Measurements from ENCODE around the gene GREB1L.

Gene GREB1L

DNA sequence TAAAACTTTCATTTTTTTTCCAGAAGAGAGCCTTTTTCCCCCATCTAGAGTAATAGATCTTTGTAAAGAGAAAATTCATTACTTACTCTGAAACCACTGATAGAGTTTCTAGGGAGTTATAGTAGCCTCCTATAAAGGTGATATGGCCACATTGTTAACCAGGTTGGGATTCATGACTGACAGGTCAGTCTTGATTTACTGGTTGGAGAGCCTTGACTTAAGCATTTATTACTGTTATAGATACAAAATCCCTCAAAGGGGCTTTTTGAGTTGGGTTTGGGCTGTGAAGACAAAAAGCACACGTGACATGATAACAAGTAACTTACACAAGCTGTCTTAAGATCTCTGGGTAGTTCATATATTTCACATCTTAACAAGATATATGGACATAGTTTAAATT, 141.0 kb downstream of the GREB1L start:
- no peak for DNase-seq

DNA sequence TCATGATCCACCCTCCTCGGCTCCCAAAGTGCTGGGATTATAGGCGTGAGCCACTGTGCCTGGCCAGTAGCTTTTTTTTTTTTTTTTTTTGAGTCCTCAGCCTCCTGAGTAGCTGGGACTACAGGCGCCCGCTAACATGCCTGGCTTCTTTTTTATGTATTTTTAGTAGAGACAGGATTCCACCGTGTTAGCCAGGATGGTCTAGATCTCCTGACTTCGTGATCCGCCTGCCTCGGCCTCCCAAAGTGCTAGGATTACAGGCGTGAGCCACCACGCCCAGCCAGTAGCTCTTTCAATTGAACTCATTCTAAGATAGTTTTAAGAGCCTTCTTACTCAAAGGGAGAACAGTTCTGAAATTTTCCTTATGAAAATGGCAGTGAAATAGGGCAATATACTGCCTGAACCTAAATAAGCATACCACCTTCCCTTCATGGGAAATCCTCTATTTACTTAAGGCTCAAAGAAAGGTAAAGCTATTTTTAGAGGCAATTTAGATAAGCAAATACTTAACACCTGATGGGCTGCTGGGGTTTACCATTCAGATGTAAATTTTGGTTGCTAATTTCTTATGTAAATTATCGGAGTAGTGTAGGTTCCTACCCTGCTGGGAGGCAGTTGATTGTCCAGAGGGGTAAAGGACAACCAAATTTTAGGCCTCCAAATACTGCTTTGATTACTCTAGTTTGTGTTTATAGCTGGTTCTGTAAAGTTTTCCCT, 144.7 kb downstream of the GREB1L start:
- DNase-seq: no peak

DNA sequence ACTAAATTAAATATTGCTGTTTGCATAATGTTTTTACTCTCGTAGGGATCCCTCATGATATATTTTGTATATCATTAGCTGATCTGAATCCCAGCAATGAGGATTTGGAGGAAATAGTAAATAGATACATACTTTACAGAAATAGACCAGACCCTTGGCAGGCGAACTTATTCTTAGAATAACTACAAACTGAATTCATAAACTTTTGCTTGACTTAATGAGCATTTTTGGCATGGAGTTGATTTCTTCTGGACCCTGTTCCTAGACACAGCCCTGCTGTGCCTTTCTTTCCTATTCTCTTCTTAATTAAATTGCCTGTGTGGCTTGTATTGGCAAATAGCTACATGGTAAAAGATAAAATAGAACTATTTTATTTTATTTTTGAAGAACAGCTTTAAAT, 145.9 kb downstream of the GREB1L start:
- no peak for DNase-seq

DNA sequence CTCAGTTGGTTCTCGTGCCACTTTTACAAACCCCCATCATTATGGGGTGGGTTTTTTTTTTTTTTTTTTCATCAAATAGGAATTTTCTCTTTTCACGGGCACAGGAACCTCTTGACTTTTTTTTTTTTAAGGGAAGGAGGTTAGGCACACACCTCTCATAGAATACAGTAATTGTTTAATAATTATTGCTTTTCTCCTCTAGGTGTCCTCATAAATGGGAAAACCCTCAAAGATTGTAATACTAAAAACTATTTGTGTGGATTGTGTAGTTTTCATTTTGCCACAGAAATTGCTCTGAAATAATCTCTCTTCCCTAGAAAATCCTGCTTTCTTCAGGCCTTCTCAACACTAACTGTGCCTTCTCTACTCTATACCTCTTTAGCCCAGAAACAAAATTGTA, 147.3 kb downstream of the GREB1L start:
- DNase-seq: no peak

DNA sequence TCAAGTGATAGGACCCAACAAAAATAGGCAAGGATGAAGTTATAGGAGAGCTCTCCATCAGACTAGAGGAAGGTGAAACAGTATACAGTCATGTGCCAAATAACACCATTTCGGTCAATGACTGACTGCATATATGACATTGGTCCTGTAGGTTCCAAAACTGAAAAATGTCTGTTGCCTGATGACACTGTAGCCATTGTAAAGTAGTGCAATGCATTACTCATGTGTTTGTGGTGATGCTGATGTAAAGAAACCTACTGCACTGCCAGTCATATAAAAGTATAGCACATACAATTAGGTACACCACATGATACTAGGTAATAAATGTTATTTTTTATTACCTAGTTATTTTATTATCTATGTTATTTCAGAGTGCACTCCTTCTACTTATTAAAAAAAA, 147.9 kb downstream of the GREB1L start:
- no peak for DNase-seq

DNA sequence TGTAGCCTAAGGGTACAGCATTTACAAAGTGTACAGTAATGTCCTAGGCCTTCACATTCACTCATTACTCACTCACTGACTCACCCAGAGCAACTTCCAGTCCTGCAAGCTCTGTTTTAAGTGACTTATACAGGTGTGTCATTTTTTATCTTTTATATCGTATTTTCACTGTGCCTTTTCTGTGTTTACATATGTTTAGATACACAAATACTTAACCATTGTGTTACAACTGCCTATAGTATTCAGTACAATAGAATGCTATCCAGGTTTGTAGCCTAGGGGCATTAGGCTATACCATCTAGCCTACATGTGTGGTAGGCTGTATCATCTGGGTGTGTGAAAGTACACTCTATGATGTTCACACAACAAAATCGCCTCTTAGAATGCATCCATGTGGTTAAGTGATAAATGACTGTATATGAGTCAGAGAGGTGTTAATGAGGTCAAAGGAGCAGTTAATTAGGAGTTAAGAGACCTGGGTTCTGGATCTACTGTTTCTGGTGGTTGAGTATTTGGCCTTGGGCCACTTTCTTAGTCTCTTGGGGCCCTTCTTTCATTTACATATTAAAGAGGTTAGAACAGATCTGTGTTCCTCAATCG, 149.1 kb downstream of the GREB1L start:
- no peak for DNase-seq

DNA sequence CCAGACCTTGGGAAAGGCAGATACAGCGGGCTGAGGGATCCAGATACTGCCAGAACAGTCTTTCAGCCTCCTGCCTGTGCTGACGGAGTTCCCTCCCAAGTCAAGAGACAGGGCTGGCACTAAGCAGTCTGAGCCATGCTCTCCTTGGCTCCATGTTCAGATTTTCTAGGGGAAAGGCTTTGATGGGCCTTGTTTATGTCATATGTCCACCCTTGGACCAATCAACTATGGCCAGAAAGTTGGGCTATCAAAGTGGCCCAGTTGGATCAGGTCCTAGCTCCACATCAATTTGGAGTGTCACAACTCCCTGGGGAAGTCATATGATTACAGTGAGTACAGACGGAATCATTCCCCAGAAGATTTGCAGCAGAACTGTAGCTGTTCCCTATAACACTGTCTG, 152.0 kb downstream of the GREB1L start:
- DNase-seq: no peak

DNA sequence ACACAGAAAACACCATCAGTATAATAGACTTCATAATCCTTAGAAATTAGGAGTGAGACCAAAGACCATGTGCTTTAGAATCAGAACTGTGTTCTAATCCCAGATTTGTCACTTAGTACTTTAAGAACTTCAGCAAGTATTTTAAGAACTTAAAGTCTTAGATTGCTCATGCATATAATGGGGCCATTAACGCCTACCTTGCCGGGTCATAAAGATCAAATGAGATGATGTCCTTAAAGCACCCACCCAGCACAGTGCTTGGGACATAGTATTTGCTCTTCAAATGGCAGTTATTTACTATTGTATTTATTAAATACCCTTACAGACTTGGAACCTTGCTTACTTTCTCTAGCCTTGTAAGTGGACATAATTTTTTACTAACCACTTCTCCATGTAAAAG, 156.1 kb downstream of the GREB1L start:
- no peak for DNase-seq

DNA sequence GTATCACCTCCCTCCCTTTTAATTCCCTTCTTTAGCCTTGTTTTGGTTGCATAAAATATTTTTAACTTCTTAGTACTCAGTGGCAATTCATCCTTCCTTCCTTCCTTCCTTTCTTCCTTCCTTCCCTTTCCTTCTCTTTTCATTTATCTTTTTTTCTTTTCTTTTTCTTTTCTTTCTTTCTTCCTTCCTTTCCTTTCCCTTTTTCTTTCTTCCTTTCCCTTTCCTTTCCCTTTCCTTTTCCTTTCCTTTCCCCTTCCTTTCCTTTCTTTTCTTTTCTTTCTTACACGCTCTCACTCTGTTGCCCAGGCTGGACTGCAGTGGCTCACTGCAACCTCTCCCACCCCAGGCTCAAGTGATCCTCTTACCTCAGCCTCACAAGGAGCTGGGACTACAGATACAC, 160.2 kb downstream of the GREB1L start:
- DNase-seq: no peak

DNA sequence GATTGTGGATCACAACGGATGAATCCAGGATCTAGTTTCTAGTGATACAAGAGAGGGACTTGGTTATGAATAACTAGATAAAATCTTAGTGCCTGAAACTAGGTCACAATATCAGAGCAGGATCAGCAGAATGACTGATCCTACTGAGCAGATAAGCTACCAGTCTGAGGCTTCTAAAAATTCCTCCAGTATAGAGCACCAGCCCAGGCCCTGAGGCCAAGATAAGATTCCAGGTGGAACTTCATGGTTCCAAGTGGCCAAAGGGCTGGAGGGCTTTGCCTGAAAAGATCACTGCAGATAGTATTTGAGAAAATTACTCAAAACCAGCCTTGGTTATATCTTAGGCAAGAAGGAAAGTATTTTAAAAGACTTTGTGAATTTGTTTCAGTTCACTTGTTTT, 162.4 kb downstream of the GREB1L start:
- DNase-seq: no peak

DNA sequence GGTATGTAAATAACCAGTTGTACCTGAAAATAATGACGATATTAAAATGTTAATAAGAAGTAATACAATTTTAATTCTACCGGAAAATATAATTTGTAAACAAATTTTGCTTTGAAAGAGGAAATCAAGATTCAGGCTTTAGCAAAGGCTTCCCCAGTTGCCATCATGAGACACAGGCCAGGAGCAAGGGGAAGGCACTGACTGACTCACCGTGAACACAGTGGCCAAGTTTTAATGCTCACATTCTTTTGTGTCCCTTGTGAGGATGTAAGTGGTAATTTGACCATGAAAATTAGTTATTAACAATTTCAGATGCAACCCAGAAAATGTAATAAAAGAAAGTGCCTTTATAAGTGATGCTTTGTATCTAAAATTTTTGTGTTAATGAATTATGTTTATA, 164.1 kb downstream of the GREB1L start:
- no peak for DNase-seq

DNA sequence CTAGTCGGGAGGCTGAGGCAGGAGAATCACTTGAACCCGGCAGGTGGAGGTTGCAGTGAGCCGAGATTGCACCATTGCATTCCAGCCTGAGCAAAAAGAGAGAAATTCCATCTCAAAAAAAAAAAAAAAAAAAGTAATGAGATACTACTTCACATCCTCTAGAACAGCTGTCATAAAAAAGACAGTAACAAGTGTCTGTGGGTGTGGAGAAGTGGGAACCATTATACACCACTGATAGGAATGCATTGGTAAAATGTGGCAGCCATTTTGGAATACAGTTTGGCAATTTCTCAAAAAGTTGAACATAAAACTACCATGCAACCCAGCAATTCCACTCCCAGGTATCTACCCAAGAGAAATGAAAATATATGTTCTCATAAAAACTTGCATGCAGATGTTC, 166.6 kb downstream of the GREB1L start:
- no peak for DNase-seq

DNA sequence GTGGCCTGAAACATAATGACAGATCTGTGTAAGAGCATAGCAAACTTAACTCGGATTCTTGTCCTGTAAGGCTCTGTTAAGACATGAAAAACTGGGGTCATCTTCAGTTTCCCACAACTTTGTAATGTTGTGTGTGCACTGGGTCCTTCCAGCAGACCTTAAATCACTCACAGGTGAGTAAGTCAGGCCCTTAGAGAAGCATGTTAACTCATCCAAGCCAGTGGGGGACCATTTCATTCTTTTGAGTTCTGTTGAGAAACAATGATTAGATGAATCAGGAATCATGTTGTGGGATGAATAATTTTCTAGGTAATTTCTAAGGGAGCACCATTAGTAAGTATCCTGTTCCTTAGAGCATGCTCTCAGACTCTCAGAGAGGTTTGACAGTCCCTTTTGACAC, 191.4 kb downstream of the GREB1L start:
- no peak for DNase-seq

DNA sequence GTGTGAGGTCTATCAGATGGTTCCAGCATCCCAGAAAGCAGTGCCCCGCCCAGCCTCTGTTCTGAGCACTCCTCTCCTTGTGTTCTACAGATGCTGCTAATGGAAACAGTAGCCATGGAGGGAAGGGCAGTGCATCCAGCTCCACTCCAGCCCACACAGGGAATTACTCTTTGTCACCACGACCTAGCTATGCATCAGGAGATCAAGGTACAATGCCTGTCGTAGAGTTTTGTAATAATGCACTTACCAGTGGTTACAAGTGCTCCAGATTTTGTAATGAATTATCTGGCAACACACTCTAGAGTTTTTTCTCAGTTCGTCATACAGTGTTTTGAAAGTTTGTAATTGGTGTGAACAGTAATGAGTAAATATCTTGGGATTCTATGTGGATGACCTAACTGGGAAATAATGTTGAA, 197.4 kb downstream of the GREB1L start:
- DNase-seq: no peak

DNA sequence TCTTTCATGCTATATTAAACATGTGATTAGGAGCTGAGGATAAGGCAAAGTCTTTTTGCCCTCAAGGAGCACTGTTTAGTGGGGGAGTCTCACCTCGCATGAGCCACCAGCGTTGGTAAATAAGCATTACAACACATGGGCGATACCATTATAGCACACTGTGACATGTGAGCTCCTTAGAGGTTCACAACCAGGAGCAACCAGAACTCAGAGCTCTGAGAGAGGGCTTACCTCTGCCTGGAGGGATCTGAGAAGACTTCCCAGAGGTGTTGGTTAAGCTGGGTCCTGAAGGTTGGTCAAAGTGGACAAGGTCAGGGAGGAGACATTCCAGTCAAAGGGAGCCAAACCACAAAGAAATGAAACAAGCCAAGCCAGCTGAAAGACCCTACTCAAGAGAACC, 199.6 kb downstream of the GREB1L start:
- DNase-seq: no peak

DNA sequence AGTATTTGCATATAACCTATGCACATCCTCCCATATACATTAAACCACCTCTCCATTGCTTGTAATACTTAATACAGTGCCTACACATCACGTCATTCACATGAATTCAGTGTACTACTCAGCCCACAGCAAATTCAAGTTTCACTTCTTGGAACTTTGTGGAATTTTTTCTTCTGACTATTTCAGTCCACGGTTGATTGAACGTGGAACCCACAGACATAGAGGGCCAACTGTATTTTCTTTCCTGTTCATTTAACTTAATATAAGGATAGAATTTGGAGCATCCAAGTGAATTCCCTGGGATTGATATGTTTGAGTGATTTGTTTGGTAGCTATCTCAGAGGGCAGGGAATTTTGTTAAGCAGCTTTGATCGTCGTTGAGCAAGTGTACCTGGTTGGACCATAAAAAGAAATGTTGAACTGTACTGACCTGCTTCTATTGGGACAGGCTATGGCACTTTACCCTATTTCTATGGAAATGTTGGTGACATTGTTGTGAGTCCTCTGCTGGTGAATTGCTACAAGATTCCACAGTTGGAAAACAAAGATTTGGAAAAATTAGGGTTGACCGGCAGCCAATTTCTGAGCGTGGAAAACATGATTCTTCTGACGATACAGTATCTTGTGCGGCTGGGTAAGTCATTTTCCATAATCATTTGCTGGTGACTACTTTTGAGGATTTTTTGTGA, 201.9 kb downstream of the GREB1L start:
- no peak for DNase-seq

DNA sequence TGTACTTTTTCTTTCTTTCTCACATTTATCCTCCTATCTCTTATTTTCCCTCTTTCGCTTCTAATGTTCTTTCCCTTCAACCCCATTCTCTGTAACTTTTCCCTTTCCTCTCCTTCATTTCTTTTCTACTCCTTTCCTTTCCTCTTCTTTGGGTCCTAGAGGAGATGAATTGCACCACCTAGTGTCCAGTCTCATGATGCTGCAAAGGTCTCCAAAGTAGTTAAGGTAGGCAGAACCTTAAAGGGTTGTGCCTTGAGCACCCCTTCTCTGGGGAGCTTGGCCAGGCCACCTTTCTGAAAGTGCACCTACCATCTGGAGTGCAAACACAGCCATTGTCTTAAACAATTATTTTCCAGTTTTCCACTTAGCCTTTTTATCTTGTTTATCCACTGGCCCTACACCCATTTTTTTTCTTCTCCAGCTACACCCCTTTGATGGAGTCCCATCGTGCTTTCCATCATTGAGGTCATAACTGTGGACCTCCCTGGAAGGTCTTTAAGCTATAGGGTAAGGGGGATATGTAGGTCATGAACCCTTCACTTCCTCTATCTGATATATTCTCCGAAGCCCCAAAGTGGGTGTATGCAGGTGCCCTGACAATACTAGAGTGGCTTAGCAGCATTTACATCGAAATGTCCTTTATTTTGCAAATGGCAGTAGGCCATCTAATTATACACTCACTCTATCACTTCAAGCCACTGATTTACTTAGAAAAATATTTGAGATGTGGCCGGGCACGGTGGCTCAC, 202.6 kb downstream of the GREB1L start:
- DNase-seq: no peak

DNA sequence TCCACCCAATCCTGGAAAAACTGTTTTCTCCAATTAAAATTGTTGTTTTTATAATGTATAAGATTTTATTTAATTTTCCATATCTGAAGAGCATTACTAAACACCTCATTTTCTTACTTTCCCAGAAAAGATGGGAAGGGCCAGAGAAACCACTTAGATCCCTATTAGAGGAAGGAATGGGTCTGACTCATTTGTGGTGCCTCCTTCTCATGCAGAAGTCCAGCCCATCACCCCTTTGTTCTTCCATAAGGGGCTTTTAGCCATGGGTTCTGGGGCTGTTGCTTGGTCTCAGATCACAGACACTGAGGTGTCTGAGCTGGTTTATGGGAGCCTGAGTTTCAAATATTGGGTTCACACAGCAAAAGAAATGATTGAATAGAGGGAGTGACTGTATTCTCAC, 206.3 kb downstream of the GREB1L start:
- DNase-seq: no peak

DNA sequence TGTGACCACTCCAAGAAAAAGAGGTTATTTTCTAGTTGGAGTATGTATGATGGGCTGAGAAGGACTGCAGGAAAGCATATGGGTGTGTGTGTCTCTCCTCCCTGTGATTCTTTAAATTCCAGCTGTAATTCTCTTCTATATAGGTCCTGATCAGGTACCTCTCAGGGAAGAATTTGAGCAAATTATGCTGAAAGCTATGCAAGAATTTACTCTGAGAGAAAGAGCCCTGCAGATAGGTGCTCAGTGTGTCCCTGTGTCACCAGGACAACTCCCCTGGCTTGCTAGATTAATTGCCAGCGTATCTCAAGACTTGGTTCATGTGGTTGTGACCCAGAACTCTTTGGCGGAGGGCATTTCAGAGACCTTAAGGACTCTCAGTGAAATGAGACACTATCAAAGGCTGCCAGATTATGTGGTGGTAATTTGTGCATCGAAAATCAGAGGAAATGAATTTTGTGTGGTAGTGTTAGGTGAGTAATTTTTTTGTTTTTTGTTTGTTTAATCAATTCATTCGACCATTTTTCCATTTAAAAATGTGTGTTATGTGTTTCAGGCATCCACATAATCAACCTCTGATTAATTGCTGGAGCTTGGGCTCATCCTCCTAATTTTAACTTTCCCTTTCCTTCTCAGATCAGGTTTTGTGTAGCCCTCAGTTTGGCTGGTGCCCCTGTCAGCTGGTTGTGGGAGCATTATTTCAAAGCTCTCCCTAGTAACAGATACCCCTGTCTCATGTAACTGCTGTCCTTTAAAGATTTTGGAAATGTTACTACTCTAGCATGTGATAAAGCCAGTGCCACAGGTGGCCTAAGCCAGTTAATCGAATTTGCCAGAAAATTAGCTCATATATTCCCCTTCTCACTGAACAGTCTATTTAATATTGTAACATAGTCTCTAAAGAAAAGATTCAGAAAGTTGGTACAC, 207.6 kb downstream of the GREB1L start:
- no peak for DNase-seq

DNA sequence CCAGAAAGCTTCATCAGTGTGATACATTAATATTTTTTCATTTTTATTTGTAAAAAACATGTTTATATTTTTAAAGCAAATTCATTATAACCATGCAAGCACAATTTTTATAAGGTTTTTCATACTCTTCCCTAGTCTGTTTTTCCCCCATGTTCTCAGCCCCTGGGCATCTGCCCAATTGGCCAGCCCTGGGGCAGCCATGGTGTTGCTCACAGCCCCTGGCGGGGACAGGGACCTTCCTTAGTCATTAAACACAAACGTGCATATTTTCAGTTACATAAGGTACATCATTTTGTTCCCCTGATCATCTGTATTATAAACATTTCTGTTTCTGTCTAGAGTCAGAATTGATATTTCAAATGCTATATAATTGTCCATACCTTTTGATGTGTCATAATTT, 208.5 kb downstream of the GREB1L start:
- no peak for DNase-seq

DNA sequence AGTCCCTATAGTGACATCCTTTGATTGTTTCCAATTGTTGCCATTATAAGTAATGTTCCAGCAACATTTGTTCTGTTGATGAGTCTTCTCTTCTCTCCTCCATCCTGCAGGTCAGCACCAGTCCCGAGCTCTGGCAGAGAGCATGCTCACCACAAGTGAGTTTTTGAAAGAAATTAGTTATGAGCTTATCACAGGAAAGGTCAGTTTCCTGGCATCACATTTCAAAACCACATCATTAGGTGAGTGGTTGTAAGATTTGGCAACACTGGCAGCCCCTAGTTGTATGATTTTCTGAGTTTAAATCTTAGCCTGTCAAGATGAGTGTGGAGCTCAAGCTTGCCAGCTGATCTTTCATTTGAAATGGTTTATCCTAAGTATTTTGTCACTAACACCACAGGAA, 208.9 kb downstream of the GREB1L start:
- no peak for DNase-seq

DNA sequence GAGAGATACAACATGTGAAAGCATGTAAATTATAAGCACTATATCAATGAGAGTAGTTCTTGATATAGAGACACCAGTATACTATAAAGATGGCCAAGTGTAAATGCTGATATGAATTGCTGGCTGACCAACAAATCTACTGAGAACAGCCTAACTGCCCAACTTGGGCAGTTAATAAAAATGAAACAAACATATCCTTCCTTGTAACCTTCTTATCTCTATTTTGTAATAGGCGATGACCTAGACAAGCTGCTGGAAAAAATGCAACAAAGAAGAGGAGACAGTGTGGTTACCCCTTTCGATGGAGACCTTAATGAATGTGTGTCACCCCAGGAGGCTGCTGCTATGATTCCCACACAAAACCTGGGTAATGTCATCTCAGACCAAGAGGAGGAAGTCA, 209.8 kb downstream of the GREB1L start:
- DNase-seq: no peak
